GM12878 (cell line): ENCODE data around the gene IPCEF1. TPM values are rescaled to one million over a fixed set of nuclear protein-coding genes. Genes with fewer than 3 reads are reported as not detected.

Source experiments
- ATAC-seq: fragments of 200-7000 bp; cut with Tn5 transposase; 3 replicates; pipeline ENCODE4 v1.9.1; 2020; ENCODE audit warnings: mild to moderate bottlenecking, moderate library complexity
- BruUV-seq: library from RNA; stranded (reverse); fragments of 400-500 nt; replicated peaks from 2 replicates; lab custom pipeline; 2021; lab: Mats Ljungman, UMichigan
- CTCF ChIA-PET: fragments of 300-600 bp; sonication (Branson Sonifier 250); formaldehyde crosslinking; extraction: SDS; loops from one replicate; lab custom pipeline; 2021; ENCODE audit warnings: inconsistent platforms; lab: Yijun Ruan, JAX
- POLR2A ChIA-PET: fragments of 350-600 bp; formaldehyde crosslinking; extraction: SDS; loops from one replicate; lab custom pipeline; 2021; ENCODE audit warnings: inconsistent platforms; lab: Charles Lee
- RAD21 ChIA-PET: fragments of 300-600 bp; sonication (Branson Sonifier 250); formaldehyde crosslinking; loops from one replicate; lab custom pipeline; 2023; ENCODE audit warnings: antibody characterized with exemption; ENCODE audit not compliant: unreplicated experiment; lab: Charles Lee
- SMC1A ChIA-PET: fragments of 300-600 bp; sonication (Branson Sonifier 250); formaldehyde crosslinking; loops from one replicate; lab custom pipeline; 2023; ENCODE audit not compliant: unreplicated experiment, uncharacterized antibody; lab: Charles Lee
- DNase-seq: peaks from one replicate; pipeline ENCODE4 v3.0.0-alpha.2; 2011; ENCODE audit warnings: low read depth, low spot score
- FAIRE-seq: peaks from 3 replicates; lab custom pipeline; 2011; peaks lifted over from hg19 to GRCh38; lab: Jason Lieb, UNC
- H2AFZ ChIP-seq: 2 replicates; pipeline ENCODE4 v1.6.0; 2011; ENCODE audit warnings: low read depth, low read length, control low read depth; ENCODE audit not compliant: control insufficient read depth
- H3K27ac ChIP-seq: 2 replicates; pipeline ENCODE4 v1.5.1; 2011; ENCODE audit warnings: control low read depth; ENCODE audit not compliant: control insufficient read depth, insufficient read depth
- H3K27me3 ChIP-seq, 2 experiments: replicated peaks in 1 of 2; 2 replicates each; pipeline versions ENCODE4 v1.6.0 to v1.6.1; 2011; ENCODE audit warnings: low read length in 1 of 2; ENCODE audit not compliant: control insufficient read depth in 2 of 2, insufficient read depth in 2 of 2
- H3K36me3 ChIP-seq, 2 experiments: 2 replicates each; pipeline ENCODE4 v1.5.1; 2011; ENCODE audit warnings: low read length in 1 of 2; ENCODE audit not compliant: control insufficient read depth in 2 of 2, insufficient read depth in 2 of 2
- H3K4me1 ChIP-seq: 2 replicates; pipeline ENCODE4 v1.6.1; 2011; ENCODE audit warnings: mild to moderate bottlenecking, low read length, moderate library complexity, mixed read lengths; ENCODE audit not compliant: control insufficient read depth, insufficient read depth
- H3K4me2 ChIP-seq: 2 replicates; pipeline ENCODE4 v1.6.0; 2011; ENCODE audit warnings: control low read depth; ENCODE audit not compliant: control insufficient read depth, insufficient read depth
- H3K4me3 ChIP-seq: fragments of 200-600 bp; sonication (generic); 2 replicates; pipeline ENCODE4 v1.5.1; 2016
- H3K79me2 ChIP-seq: 2 replicates; pipeline ENCODE4 v1.6.0; 2011; ENCODE audit warnings: low read length; ENCODE audit not compliant: control insufficient read depth, insufficient read depth
- H3K9ac ChIP-seq: 2 replicates; pipeline ENCODE4 v1.8.0; 2011; ENCODE audit warnings: low read length, control low read depth, mixed read lengths; ENCODE audit not compliant: control insufficient read depth, insufficient read depth
- H3K9me3 ChIP-seq: replicated peaks from 3 replicates; pipeline ENCODE4 v1.5.1; 2011; ENCODE audit warnings: mild to moderate bottlenecking, low read length; ENCODE audit not compliant: control insufficient read depth, insufficient read depth
- H4K20me1 ChIP-seq: 2 replicates; pipeline ENCODE4 v1.6.0; 2011; ENCODE audit not compliant: control insufficient read depth, insufficient read depth
- KAT2A ChIP-seq: conservative IDR thresholded peaks from 2 replicates; pipeline ENCODE4 v1.6.1; 2011; ENCODE audit warnings: low read depth, low read length; ENCODE audit not compliant: control insufficient read depth
- PKNOX1 ChIP-seq: fragments of 450-650 bp; IDR thresholded peaks from 2 replicates; pipeline ENCODE4 v1.6.1; 2016; ENCODE audit warnings: mild to moderate bottlenecking
- WRNIP1 ChIP-seq: IDR thresholded peaks from 2 replicates; pipeline ENCODE4 v1.6.1; 2011; ENCODE audit warnings: low read depth, low read length, improper control_type of control experiment, borderline replicate concordance
- WGBS: methylation state at CpG from one replicate; pipeline ENCODE4 v1.1.6; 2016; ENCODE audit warnings: low lambda C conversion rate; ENCODE audit not compliant: insufficient replicate concordance, insufficient coverage; ENCODE audit errors: missing lambda C conversion rate; 5-methylcytosine and 5-hydroxymethylcytosine counted together
- in situ Hi-C: fragments of 300-500 bp; cut with MboI; formaldehyde crosslinking; loops from 9 replicates; pipeline ENCODE4 v1.14.3; 2018; ENCODE audit warnings: mixed read lengths
- intact Hi-C: fragments of 100-400 bp; cut with micrococcal nuclease; formaldehyde crosslinking; loops from one replicate; pipeline ENCODE4 v1.14.2; 2022; ENCODE audit not compliant: unreplicated experiment
- polyA plus RNA-seq, 11 experiments: library from polyadenylated mRNA; depleted of rRNA in 4 of 11; unstranded in 6 of 11; stranded (reverse) in 5 of 11; fragments of >200 nt; fragmentation: Nextera tagmentation in 4 of 11; fragmentation: Illumina TruSeq in 1 of 11; extraction: Ambion mirVana in 4 of 11; extraction: Trizol in 1 of 11; gene quantifications; 1 replicate in 1 of 11; 2 replicates in 10 of 11; pipeline versions ENCODE4 v1.2.1 to v1.2.3, GENCODE V29; 2011 to 2016; ENCODE audit warnings: inconsistent platforms in 2 of 11, missing spikeins in 2 of 11, low read depth in 1 of 11
- total RNA-seq, 4 experiments: library from RNA; depleted of rRNA in 3 of 4; stranded (reverse); fragments of >200 nt in 3 of 4; fragmentation: Illumina TruSeq in 1 of 4; extraction: Trizol in 1 of 4; gene quantifications; 2 replicates each; pipeline versions ENCODE4 v1.2.1 to v1.2.3, GENCODE V29; 2013 to 2021

IPCEF1 gene
- total and polyA plus RNA-seq, 10 of the 15 experiments (the other 5 are each of a cell fraction or from before 2014, with no cell fraction given), result 1.3 to 137 (median 4.2) TPM

GRCh38 chr6:154245506-154245905 lies 111.1 kb downstream of the IPCEF1 start:
- BruUV-seq, result no TSS peak
- intact Hi-C loops, result loop anchor here (5.0 kb wide), 2 partner anchors 107 to 1263 kb away; partner anchors contain the start of gene FBXO5
- 79% methylated on average over 5 of the region's 5 CpGs for WGBS

More at GRCh38 chr6:154245506-154245905, 111.1 kb downstream of the IPCEF1 start:
- RAD21 ChIA-PET, result interaction anchor here (1.3 to 6.6 kb wide), 6 partner anchors 11 to 88 kb away, joined by 4 to 70 read pairs (median 9); no protein-coding TSS in a partner anchor
- ATAC-seq (no peak), DNase-seq (no peak), FAIRE-seq (no peak)
- Histone ChIP-seq H3K4me1 (peaks cover 20% of the 10 kb centered on the region), H3K9me3 (no peaks in the 10 kb centered on the region; the same call in 2 of the 3 replicates), H3K79me2 (peaks cover 66% of the 10 kb centered on the region), H4K20me1 (no peaks in the 10 kb centered on the region), H3K4me3 (peak overlapping the region; percentile 76), H3K27me3 (no peaks in the 10 kb centered on the region), H3K36me3 (peaks cover 0 to 4% of the 10 kb centered on the region in 2 experiments; a peak in 1 of 4 replicates), H3K4me2 (peak overlapping the region; percentile 71), H3K9ac (peak overlapping the region; percentile 77), H2AFZ (no peak overlapping the region), H3K27ac (peak overlapping the region; percentile 78)
- in situ Hi-C loops, result loop anchor here (25.0 kb wide), 1 partner anchor 1258 kb away; the partner anchor contains the start of gene FBXO5
- TF ChIP-seq KAT2A (no peak), WRNIP1 (peak; percentile 57; the same call in 1 of the 2 replicates), PKNOX1 (peak; percentile 41; the same call in 1 of the 2 replicates)
- SMC1A ChIA-PET, result interaction anchor here (1.3 to 10.6 kb wide), 8 partner anchors 10 to 87 kb away, joined by 3 to 152 read pairs (median 34); no protein-coding TSS in a partner anchor
- POLR2A ChIA-PET, result interaction anchor here (1.5 to 3.0 kb wide), 3 partner anchors 9 to 12 kb away, joined by 7 to 17 read pairs (median 7); no protein-coding TSS in a partner anchor
- CTCF ChIA-PET, result interaction anchor here (0.6 to 8.2 kb wide), 9 partner anchors 12 to 1861 kb away, joined by 3 to 90 read pairs (median 4); no protein-coding TSS in a partner anchor
